Activated B cell treated with CpG ODN at 0.5 μM for 24 hours (primary cell): ENCODE measurements around the gene PDS5A. TPM values are rescaled to one million over a fixed set of nuclear protein-coding genes. Genes with fewer than 3 reads are reported as not detected.

Experiments used
- ATAC-seq: fragments of 200-7000 bp; cut with Tn5 transposase; one replicate; pipeline ENCODE4 v1.10.0; 2021; ENCODE audit warnings: low read depth, mild to moderate bottlenecking, moderate library complexity
- CTCF ChIA-PET: fragments of 350-600 bp; sonication (Branson Sonifier 250); formaldehyde crosslinking; loops from one replicate; lab custom pipeline; 2021; ENCODE audit warnings: antibody characterized with exemption; lab: Charles Lee
- POLR2A ChIA-PET: fragments of 350-600 bp; sonication (Branson Sonifier 250); formaldehyde crosslinking; loops from one replicate; lab custom pipeline; 2021; ENCODE audit warnings: antibody characterized with exemption; lab: Charles Lee
- DNase-seq: peaks from one replicate; pipeline ENCODE4 v3.0.0; 2022
- H3K27ac Mint-ChIP-seq: one replicate; pipeline ENCODE4 v1.8.0; 2020; ENCODE audit warnings: mixed read lengths
- H3K27me3 Mint-ChIP-seq: one replicate; pipeline ENCODE4 v1.8.0; 2021; ENCODE audit warnings: mixed read lengths
- H3K36me3 Mint-ChIP-seq: one replicate; pipeline ENCODE4 v1.8.0; 2021; ENCODE audit warnings: low read depth, mixed read lengths
- H3K4me1 Mint-ChIP-seq: one replicate; pipeline ENCODE4 v1.8.0; 2021; ENCODE audit warnings: mixed read lengths
- H3K4me3 Mint-ChIP-seq: one replicate; pipeline ENCODE4 v1.8.0; 2020; ENCODE audit warnings: mild to moderate bottlenecking, mixed read lengths
- H3K9me3 Mint-ChIP-seq: one replicate; pipeline ENCODE4 v1.8.0; 2020; ENCODE audit warnings: mixed read lengths
- intact Hi-C: fragments of 100-400 bp; cut with micrococcal nuclease; formaldehyde crosslinking; loops from one replicate; pipeline ENCODE4 v1.15.1; 2024
- total RNA-seq: library from RNA; stranded (reverse); gene quantifications from 2 replicates; pipeline ENCODE4 v1.2.3, GENCODE V29; 2022
- TF ChIP-seq, protein P1 (sequence below): fragments of 200-600 bp; IDR thresholded peaks from one replicate; pipeline ENCODE4 v1.8.0; 2022; ENCODE audit warnings: antibody characterized with exemption, mild to moderate bottlenecking

PDS5A gene
- total RNA-seq, 1 donor from 2014 or later, result 103 TPM

GRCh38 chr4:39825741-39826231 is 151.9 kb downstream of the PDS5A start:
- ChIA-PET POLR2A (no interaction called here), CTCF (no interaction called here)
- DNase-seq (no peak), ATAC-seq (no peak)
- no peaks in the 10 kb centered on the region for H3K9me3 Mint-ChIP-seq
- peaks cover 64% of the 10 kb centered on the region for H3K36me3 Mint-ChIP-seq
- no peak overlapping the region for H3K4me3 Mint-ChIP-seq
- H3K27me3 Mint-ChIP-seq, result no peaks in the 10 kb centered on the region
- intact Hi-C loops, result no loop called here
- H3K4me1 Mint-ChIP-seq, result no peaks in the 10 kb centered on the region
- no peak overlapping the region for H3K27ac Mint-ChIP-seq
- TF ChIP-seq, protein P1, sequence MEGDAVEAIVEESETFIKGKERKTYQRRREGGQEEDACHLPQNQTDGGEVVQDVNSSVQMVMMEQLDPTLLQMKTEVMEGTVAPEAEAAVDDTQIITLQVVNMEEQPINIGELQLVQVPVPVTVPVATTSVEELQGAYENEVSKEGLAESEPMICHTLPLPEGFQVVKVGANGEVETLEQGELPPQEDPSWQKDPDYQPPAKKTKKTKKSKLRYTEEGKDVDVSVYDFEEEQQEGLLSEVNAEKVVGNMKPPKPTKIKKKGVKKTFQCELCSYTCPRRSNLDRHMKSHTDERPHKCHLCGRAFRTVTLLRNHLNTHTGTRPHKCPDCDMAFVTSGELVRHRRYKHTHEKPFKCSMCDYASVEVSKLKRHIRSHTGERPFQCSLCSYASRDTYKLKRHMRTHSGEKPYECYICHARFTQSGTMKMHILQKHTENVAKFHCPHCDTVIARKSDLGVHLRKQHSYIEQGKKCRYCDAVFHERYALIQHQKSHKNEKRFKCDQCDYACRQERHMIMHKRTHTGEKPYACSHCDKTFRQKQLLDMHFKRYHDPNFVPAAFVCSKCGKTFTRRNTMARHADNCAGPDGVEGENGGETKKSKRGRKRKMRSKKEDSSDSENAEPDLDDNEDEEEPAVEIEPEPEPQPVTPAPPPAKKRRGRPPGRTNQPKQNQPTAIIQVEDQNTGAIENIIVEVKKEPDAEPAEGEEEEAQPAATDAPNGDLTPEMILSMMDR, result no peak

DNA sequence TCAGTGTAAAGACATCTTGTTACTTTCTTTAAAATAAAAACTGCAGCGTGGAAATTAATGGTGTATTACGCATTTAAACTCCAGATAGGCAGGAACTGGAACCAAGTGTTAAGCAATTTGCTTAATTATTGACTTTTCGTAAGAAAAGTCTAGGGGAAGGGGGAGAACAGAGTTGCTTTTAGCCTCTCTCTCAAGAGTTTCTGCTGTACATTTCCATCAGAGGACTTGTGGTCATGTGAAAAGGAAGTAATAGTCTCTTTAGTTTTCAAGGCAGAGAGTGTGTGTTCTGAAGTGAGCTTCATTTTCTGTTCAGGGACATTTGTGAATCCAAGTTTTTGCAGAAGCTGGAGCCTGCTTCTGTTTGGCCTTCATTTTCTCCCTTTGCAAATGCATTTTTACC is 152.6 kb downstream of the PDS5A start:
- DNase-seq (no peak), ATAC-seq (no peak)
- H3K27ac Mint-ChIP-seq, result no peak overlapping the region
- TF ChIP-seq, protein P1, result no peak
- ChIA-PET POLR2A (no interaction called here), CTCF (interaction anchor here (0.6 kb wide), 1 partner anchor 22 kb away, joined by 3 read pairs; no protein-coding TSS in a partner anchor)
- no peaks in the 10 kb centered on the region for H3K27me3 Mint-ChIP-seq
- H3K4me1 Mint-ChIP-seq, result no peaks in the 10 kb centered on the region
- intact Hi-C loops, result no loop called here
- no peaks in the 10 kb centered on the region for H3K9me3 Mint-ChIP-seq
- peaks cover 61% of the 10 kb centered on the region for H3K36me3 Mint-ChIP-seq
- H3K4me3 Mint-ChIP-seq, result no peak overlapping the region

- no peak for ATAC-seq
- H3K27me3 Mint-ChIP-seq, result no peaks in the 10 kb centered on the region
- ChIA-PET CTCF (no interaction called here), POLR2A (no interaction called here)
- no peak overlapping the region for H3K27ac Mint-ChIP-seq
- no peak overlapping the region for H3K4me3 Mint-ChIP-seq
- TF ChIP-seq, protein P1, result no peak
- intact Hi-C loops, result no loop called here
- H3K36me3 Mint-ChIP-seq, result peaks cover 46% of the 10 kb centered on the region
- H3K4me1 Mint-ChIP-seq, result no peaks in the 10 kb centered on the region
- DNase-seq, result no peak
- H3K9me3 Mint-ChIP-seq, result no peaks in the 10 kb centered on the region
Observed at GRCh38 chr4:39823191-39823590, 154.5 kb downstream of the PDS5A start.

GRCh38 chr4:39822662-39823061 is 155.0 kb downstream of the PDS5A start:
- DNase-seq (no peak), ATAC-seq (no peak)
- TF ChIP-seq, protein P1, result no peak
- Mint-ChIP-seq H3K27me3 (no peaks in the 10 kb centered on the region), H3K36me3 (peaks cover 41% of the 10 kb centered on the region), H3K4me3 (no peak overlapping the region), H3K4me1 (no peaks in the 10 kb centered on the region), H3K9me3 (no peaks in the 10 kb centered on the region), H3K27ac (no peak overlapping the region)
- POLR2A ChIA-PET, result no interaction called here
- CTCF ChIA-PET, result no interaction called here
- intact Hi-C loops, result no loop called here

- Mint-ChIP-seq H3K27me3 (no peaks in the 10 kb centered on the region), H3K27ac (no peak overlapping the region), H3K4me1 (no peaks in the 10 kb centered on the region), H3K36me3 (peaks cover 36% of the 10 kb centered on the region), H3K4me3 (no peak overlapping the region), H3K9me3 (no peaks in the 10 kb centered on the region)
- TF ChIP-seq, protein P1, result no peak
- intact Hi-C loops, result no loop called here
- no peak for DNase-seq
- CTCF ChIA-PET, result no interaction called here
- no peak for ATAC-seq
- POLR2A ChIA-PET, result no interaction called here
Observed at GRCh38 chr4:39821951-39822350, 155.8 kb downstream of the PDS5A start.
